Lung (tissue), 12 donors: ENCODE results near the gene ZPBP. TPM values are rescaled to one million over a fixed set of nuclear protein-coding genes. Genes with fewer than 3 reads are reported as not detected.

Source experiments
- ATAC-seq: fragments of 200-7000 bp; cut with Tn5 transposase; one replicate; pipeline ENCODE4 v1.9.1; 2020; ENCODE audit warnings: moderate number of reproducible peaks; ENCODE audit not compliant: insufficient read depth, low FRiP score
- DNase-seq, 3 donors: peaks; one replicate each; pipeline ENCODE4 v3.0.0-alpha.2; 2013 to 2017
- H3K27ac ChIP-seq, 2 donors: one replicate each; pipeline ENCODE4 v1.5.1; 2013; ENCODE audit warnings: mild to moderate bottlenecking in 2 of 2, moderate library complexity in 2 of 2, control low read depth in 1 of 2, inconsistent platforms in 1 of 2, low read depth in 1 of 2, low read length in 1 of 2
- H3K27me3 ChIP-seq, 3 donors: one replicate each; pipeline ENCODE4 v1.5.1; 2013; ENCODE audit warnings: low read length in 2 of 3; ENCODE audit not compliant: control insufficient read depth in 3 of 3, insufficient read depth in 3 of 3
- H3K36me3 ChIP-seq, 4 donors: one replicate each; pipeline ENCODE4 v1.5.1; 2013; ENCODE audit warnings: low read length in 4 of 4, mild to moderate bottlenecking in 1 of 4, moderate library complexity in 1 of 4; ENCODE audit not compliant: control insufficient read depth in 4 of 4, insufficient read depth in 4 of 4
- H3K4me1 ChIP-seq, 5 donors: one replicate each; pipeline ENCODE4 v1.5.1; 2013; ENCODE audit warnings: low read length in 5 of 5, mild to moderate bottlenecking in 2 of 5, moderate library complexity in 1 of 5; ENCODE audit not compliant: control insufficient read depth in 5 of 5, insufficient read depth in 5 of 5
- H3K4me3 ChIP-seq: one replicate; pipeline ENCODE4 v1.5.1; 2013; ENCODE audit warnings: mild to moderate bottlenecking, control low read depth, moderate library complexity
- H3K9ac ChIP-seq, 2 donors: one replicate each; pipeline ENCODE4 v1.5.1; 2013; ENCODE audit warnings: low read length in 2 of 2, control low read depth in 1 of 2; ENCODE audit not compliant: insufficient read depth in 1 of 2
- H3K9me3 ChIP-seq, 4 donors: one replicate each; pipeline ENCODE4 v1.5.1; 2013; ENCODE audit warnings: low read length in 3 of 4, mild to moderate bottlenecking in 1 of 4, moderate library complexity in 1 of 4; ENCODE audit not compliant: control insufficient read depth in 4 of 4, insufficient read depth in 3 of 4
- CTCF ChIP-seq: IDR thresholded peaks from 2 replicates; pipeline ENCODE4 v1.5.1; 2012; ENCODE audit warnings: mild to moderate bottlenecking; ENCODE audit errors: control extremely low read depth, extremely low read depth
- WGBS, 2 donors: extraction: QIAGEN DNeasy Blood & Tissue Kit; methylation state at CpG; one replicate each; pipeline ENCODE4 v1.1.7; 2013; 5-methylcytosine and 5-hydroxymethylcytosine counted together
- polyA plus RNA-seq, 2 donors: library from polyadenylated mRNA; stranded (reverse); fragments of 200-250 nt; gene quantifications; one replicate each; pipeline ENCODE4 v1.2.1, GENCODE V29; 2013
- total RNA-seq, 2 donors: library from RNA; depleted of rRNA in 1 of 2; stranded (reverse); fragments of >200 nt in 1 of 2; gene quantifications; one replicate each; pipeline ENCODE4 v1.2.1, GENCODE V29; 2014 to 2021
- donor health status: control.
- donor health status: control.
- donor health status: Bipolar disorder and iron deficiency.
- donor health status: healthy.
- donor health status: DM: yes; HTN: yes; CAD: no.

The ZPBP gene
- total and polyA plus RNA-seq, 4 donors: 0.03 to 0.85 (median 0.25) TPM; not detected in 1

GRCh38 chr7:50037086-50037485, 56.0 kb downstream of the ZPBP start:
- no peak for ATAC-seq
- Histone ChIP-seq H3K27ac (no peak overlapping the region), H3K9ac (no peak overlapping the region), H3K36me3 (no peaks in the 10 kb centered on the region), H3K27me3 (no peaks in the 10 kb centered on the region), H3K4me3 (no peak overlapping the region), H3K9me3 (peaks cover 0 to 7% (median 0%) of the 10 kb centered on the region in 4 donors), H3K4me1 (no peaks in the 10 kb centered on the region)
- DNase-seq: peak in 1 of 3 donors; percentile 16
- no peak for TF ChIP-seq CTCF
- WGBS, 2 donors: 65 to 86% methylated on average over 2 of the region's 2 CpGs

- ATAC-seq (no peak), DNase-seq (no peak)
- Histone ChIP-seq H3K4me3 (no peak overlapping the region), H3K9ac (no peak overlapping the region), H3K4me1 (no peaks in the 10 kb centered on the region), H3K27ac (no peak overlapping the region), H3K36me3 (no peaks in the 10 kb centered on the region), H3K27me3 (no peaks in the 10 kb centered on the region), H3K9me3 (peaks cover 0 to 3% (median 0%) of the 10 kb centered on the region in 4 donors)
- 83 to 89% methylated on average over 4 of the region's 4 CpGs for WGBS, 2 donors
- TF ChIP-seq CTCF: no peak
Observed at GRCh38 chr7:50022991-50023390, 70.1 kb downstream of the ZPBP start.

GRCh38 chr7:50022451-50022850, 70.6 kb downstream of the ZPBP start:
- 81 to 90% methylated on average over 3 of the region's 3 CpGs for WGBS, 2 donors

More at GRCh38 chr7:50022451-50022850, 70.6 kb downstream of the ZPBP start:
- Histone ChIP-seq H3K4me3 (no peak overlapping the region), H3K9me3 (peaks cover 0 to 3% (median 0%) of the 10 kb centered on the region in 4 donors), H3K36me3 (no peaks in the 10 kb centered on the region), H3K4me1 (no peaks in the 10 kb centered on the region), H3K27me3 (no peaks in the 10 kb centered on the region), H3K27ac (no peak overlapping the region), H3K9ac (no peak overlapping the region)
- no peak for DNase-seq
- ATAC-seq: no peak
- no peak for TF ChIP-seq CTCF
